Measurements from ENCODE around the gene DYRK3. TPM values are rescaled to one million over a fixed set of nuclear protein-coding genes. Genes with fewer than 3 reads are reported as not detected.

DYRK3 gene
- total RNA-seq, 1 donor from 2014 or later, result 22.7 TPM

- no peaks in the 10 kb centered on the region for H3F3A ChIP-seq (ENCODE audit: low read depth)
- H4K20me1 ChIP-seq (ENCODE audit: low read depth), result peaks cover 97% of the 10 kb centered on the region
- no peaks in the 10 kb centered on the region for H3K9me3 Mint-ChIP-seq
- peaks cover 81% of the 10 kb centered on the region for H3K79me2 ChIP-seq (ENCODE audit: low read depth)
- peaks cover 64% of the 10 kb centered on the region for H3K4me1 Mint-ChIP-seq
- H3K4me1 ChIP-seq, result peaks cover 20% of the 10 kb centered on the region
- H3K27me3 Mint-ChIP-seq (ENCODE audit: insufficient read depth, low read depth), result no peaks in the 10 kb centered on the region
- no peaks in the 10 kb centered on the region for H3K9me3 ChIP-seq (ENCODE audit: low read depth)
- TF ChIP-seq EZH2phosphoT487 (IDR thresholded peaks at IDR 0.05) (no peak), EZH2 (IDR thresholded peaks at IDR 0.05) (no peak), CTCF (IDR thresholded peaks at IDR 0.05) (no peak)
- no peak overlapping the region for H3K9ac ChIP-seq
- H3K27ac Mint-ChIP-seq, result no peak overlapping the region
- no peak for DNase-seq (ENCODE audit: low spot score)
- no peak overlapping the region for H3K4me3 ChIP-seq
- no peak overlapping the region for H3K4me2 ChIP-seq
- H3K36me3 ChIP-seq, result no peaks in the 10 kb centered on the region
- H2AFZ ChIP-seq (replicated peaks), result no peak overlapping the region
- H3K36me3 Mint-ChIP-seq, result peaks cover 32% of the 10 kb centered on the region
- no peak overlapping the region for H3K4me3 Mint-ChIP-seq
- no peaks in the 10 kb centered on the region for H3K27me3 ChIP-seq
- no peak overlapping the region for H3K27ac ChIP-seq
Measured at GRCh38 chr1:206696812-206697585, 61.7 kb downstream of the DYRK3 start.

- Histone ChIP-seq H4K20me1 (ENCODE audit: low read depth) (peaks cover 97% of the 10 kb centered on the region), H3K36me3 (no peaks in the 10 kb centered on the region), H3K9me3 (ENCODE audit: low read depth) (no peaks in the 10 kb centered on the region), H3K9ac (no peak overlapping the region), H3K27ac (no peak overlapping the region), H3F3A (ENCODE audit: low read depth) (peaks cover 10% of the 10 kb centered on the region), H3K4me1 (peaks cover 30% of the 10 kb centered on the region), H3K27me3 (no peaks in the 10 kb centered on the region), H3K4me3 (no peak overlapping the region), H3K79me2 (ENCODE audit: low read depth) (peaks cover 79% of the 10 kb centered on the region), H2AFZ (replicated peaks) (no peak overlapping the region), H3K4me2 (no peak overlapping the region)
- Mint-ChIP-seq H3K36me3 (peaks cover 30% of the 10 kb centered on the region), H3K27ac (peak overlapping the region; percentile 38), H3K4me3 (no peak overlapping the region), H3K27me3 (ENCODE audit: insufficient read depth, low read depth) (no peaks in the 10 kb centered on the region), H3K4me1 (peaks cover 64% of the 10 kb centered on the region), H3K9me3 (no peaks in the 10 kb centered on the region)
- TF ChIP-seq EZH2phosphoT487 (IDR thresholded peaks at IDR 0.05), result no peak
- no peak for TF ChIP-seq CTCF (IDR thresholded peaks at IDR 0.05)
- no peak for TF ChIP-seq EZH2 (IDR thresholded peaks at IDR 0.05)
- DNase-seq (ENCODE audit: low spot score), result no peak
Measured at GRCh38 chr1:206698011-206698410, 62.7 kb downstream of the DYRK3 start.

Other genes starting within 250 kb of the DYRK3 start
- gene IKBKE, start 165.1 kb upstream of the DYRK3 start, total RNA-seq (ENCODE audit: low replicate concordance), result 0.26 and 2.7 TPM in 2 replicates
- 0.19 and 0.43 TPM in 2 replicates for gene RASSF5, start 128.0 kb upstream of the DYRK3 start, total RNA-seq (ENCODE audit: low replicate concordance)
- 45.2 and 47.5 TPM in 2 replicates for gene EIF2D, start 23.1 kb upstream of the DYRK3 start, total RNA-seq (ENCODE audit: low replicate concordance)
- 24.7 and 38.7 TPM in 2 replicates for gene MAPKAPK2, start 49.4 kb downstream of the DYRK3 start, total RNA-seq (ENCODE audit: low replicate concordance)
- not detected in 2 replicates for gene IL19, start 135.2 kb downstream of the DYRK3 start, total RNA-seq (ENCODE audit: low replicate concordance)
- gene IL10, start 137.0 kb downstream of the DYRK3 start, total RNA-seq (ENCODE audit: low replicate concordance), result not detected in 2 replicates
- gene IL20, start 230.1 kb downstream of the DYRK3 start, total RNA-seq (ENCODE audit: low replicate concordance), result not detected in 2 replicates